ENCODE measurements around the gene MINDY4B. TPM values are rescaled to one million over a fixed set of nuclear protein-coding genes. Genes with fewer than 3 reads are reported as not detected.

Gene MINDY4B
- total and polyA plus RNA-seq, 2 of the 8 experiments (the other 6 are each of a cell fraction or from before 2014, with no cell fraction given): not detected

DNA sequence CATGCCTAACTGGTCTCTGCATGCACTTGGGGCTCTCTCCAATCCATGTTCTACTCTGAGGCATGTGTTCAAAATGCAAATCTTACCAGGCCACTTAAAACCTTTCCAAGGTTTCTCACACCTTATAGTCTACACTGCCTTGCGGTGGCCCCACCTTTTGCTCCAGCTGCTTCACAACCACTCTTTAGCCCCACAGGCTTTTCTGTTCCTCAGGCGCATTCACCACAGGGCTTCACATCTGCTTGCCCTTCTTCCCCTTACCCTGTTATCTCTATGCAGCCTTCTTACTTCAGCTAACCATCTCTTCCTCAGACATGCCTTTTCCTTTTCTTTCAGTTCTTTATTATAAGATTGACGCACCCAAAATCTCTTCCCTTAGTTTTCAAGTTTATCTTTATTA, 37.8 kb downstream of the MINDY4B start:
- Histone ChIP-seq H3K9me3 (ENCODE audit: insufficient read depth in 2 of 2, low read depth in 1 of 2, low read length in 1 of 2) (no peaks in the 10 kb centered on the region), H3K56ac (replicated peaks; ENCODE audit: insufficient read length, low read depth, low read length) (no peak overlapping the region), H3K14ac (ENCODE audit: insufficient read length) (no peak overlapping the region), H4K91ac (replicated peaks; ENCODE audit: insufficient read length, low read length) (no peak overlapping the region), H2AK5ac (ENCODE audit: low read depth, low read length) (no peak overlapping the region), H3K9ac (replicated peaks in 1 of 4; ENCODE audit: extremely low read depth in 1 of 4, low read depth in 3 of 4, low read length in 3 of 4) (no peak overlapping the region), H2BK20ac (ENCODE audit: low read length) (no peak overlapping the region), H3K27ac (ENCODE audit: low read depth, low read length) (no peak overlapping the region), H3K79me1 (ENCODE audit: low read depth, low read length) (no peaks in the 10 kb centered on the region), H2BK15ac (ENCODE audit: low read length) (no peak overlapping the region), H3K4me3 (ENCODE audit: extremely low read depth in 1 of 4, insufficient read depth in 2 of 4, low read depth in 3 of 4, low read length in 4 of 4) (no peak overlapping the region), H4K8ac (ENCODE audit: extremely low read depth, insufficient read depth, low read length) (no peak overlapping the region), H4K5ac (ENCODE audit: insufficient read length, low read depth, low read length) (no peak overlapping the region), H3K18ac (ENCODE audit: extremely low read depth, low read length) (no peak overlapping the region), H3K23me2 (ENCODE audit: low read depth, low read length) (no peaks in the 10 kb centered on the region), H3K23ac (ENCODE audit: insufficient read length) (no peak overlapping the region), H2BK120ac (replicated peaks; ENCODE audit: low read depth, low read length) (no peak overlapping the region), H3K4ac (replicated peaks; ENCODE audit: insufficient read length, low read depth, low read length) (no peak overlapping the region), H3K79me2 (ENCODE audit: control insufficient read depth in 1 of 2, insufficient read depth in 2 of 2, low read length in 2 of 2) (no peaks in the 10 kb centered on the region), H3K36me3 (ENCODE audit: control insufficient read depth in 2 of 4, insufficient read depth in 4 of 4, low read length in 3 of 4) (no peaks in the 10 kb centered on the region), H2BK12ac (ENCODE audit: low read depth, low read length) (no peak overlapping the region), H3K27me3 (replicated peaks in 1 of 4; ENCODE audit: control insufficient read depth in 3 of 4, extremely low read depth in 1 of 4, insufficient read depth in 3 of 4, low read length in 3 of 4) (no peaks in the 10 kb centered on the region), H2AFZ (ENCODE audit: low read length) (no peak overlapping the region), H3K4me2 (ENCODE audit: insufficient read depth in 1 of 2, low read depth in 2 of 2, low read length in 2 of 2) (no peak overlapping the region), H2BK5ac (ENCODE audit: low read depth, low read length) (no peak overlapping the region), H3K4me1 (replicated peaks in 1 of 4; ENCODE audit: control insufficient read depth in 3 of 4, insufficient read depth in 4 of 4, low read length in 3 of 4) (no peaks in the 10 kb centered on the region), H4K20me1 (replicated peaks in 1 of 2; ENCODE audit: control insufficient read depth in 1 of 2, insufficient read depth in 2 of 2, low read length in 2 of 2) (no peaks in the 10 kb centered on the region)
- CTCF ChIA-PET (ENCODE audit: partially characterized antibody): interaction anchor here (0.8 to 2.6 kb wide), 3 partner anchors 80 to 103 kb away, joined by 3 to 19 read pairs (median 3); no protein-coding TSS in a partner anchor
- POLR2A ChIA-PET (ENCODE audit: partially characterized antibody): no interaction called here
- FAIRE-seq (no peak), DNase-seq (ENCODE audit: low read depth in 1 of 2, low spot score in 2 of 2) (no peak)
- WGBS, 2 experiments (ENCODE audit: extremely low coverage in 1 of 2, insufficient coverage in 1 of 2, insufficient read length in 1 of 2, insufficient replicate concordance in 2 of 2, low coverage in 1 of 2, low lambda C conversion rate in 2 of 2, missing lambda C conversion rate in 1 of 2): 86% methylated on average over 3 of the region's 3 CpGs; no CpG with 5 or more reads in 1 of the 2 experiments
- TF ChIP-seq MAFK (IDR thresholded peaks at IDR 0.05; ENCODE audit: low read depth, low read length) (no peak), EZH2 (IDR thresholded peaks at IDR 0.05; ENCODE audit: low read depth, low read length, severe bottlenecking) (no peak), GABPA (IDR thresholded peaks at IDR 0.05; ENCODE audit: borderline replicate concordance, insufficient read depth, low read length) (no peak), BRCA1 (IDR thresholded peaks at IDR 0.05; ENCODE audit: low read depth, low read length) (no peak), JUND (IDR thresholded peaks at IDR 0.05; ENCODE audit: low read length) (no peak), BACH1 (IDR thresholded peaks at IDR 0.05; ENCODE audit: low read length) (no peak), TCF12 (IDR thresholded peaks at IDR 0.05; ENCODE audit: low read depth, low read length) (no peak), KDM1A (IDR thresholded peaks at IDR 0.05; ENCODE audit: borderline replicate concordance, low read length) (no peak), KDM5A (IDR thresholded peaks at IDR 0.05; ENCODE audit: low read length) (no peak), SIX5 (IDR thresholded peaks at IDR 0.05; ENCODE audit: low read depth, low read length) (no peak), RBBP5 (IDR thresholded peaks at IDR 0.05; ENCODE audit: borderline replicate concordance, low read depth, low read length) (no peak)
- TF ChIP-seq, protein P1, sequence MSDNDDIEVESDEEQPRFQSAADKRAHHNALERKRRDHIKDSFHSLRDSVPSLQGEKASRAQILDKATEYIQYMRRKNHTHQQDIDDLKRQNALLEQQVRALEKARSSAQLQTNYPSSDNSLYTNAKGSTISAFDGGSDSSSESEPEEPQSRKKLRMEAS (IDR thresholded peaks at IDR 0.05): no peak
- TF ChIP-seq, protein P2, sequence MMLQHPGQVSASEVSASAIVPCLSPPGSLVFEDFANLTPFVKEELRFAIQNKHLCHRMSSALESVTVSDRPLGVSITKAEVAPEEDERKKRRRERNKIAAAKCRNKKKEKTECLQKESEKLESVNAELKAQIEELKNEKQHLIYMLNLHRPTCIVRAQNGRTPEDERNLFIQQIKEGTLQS (IDR thresholded peaks at IDR 0.05; ENCODE audit: insufficient read depth, low read depth, low read length): no peak
- TF ChIP-seq, protein P3, sequence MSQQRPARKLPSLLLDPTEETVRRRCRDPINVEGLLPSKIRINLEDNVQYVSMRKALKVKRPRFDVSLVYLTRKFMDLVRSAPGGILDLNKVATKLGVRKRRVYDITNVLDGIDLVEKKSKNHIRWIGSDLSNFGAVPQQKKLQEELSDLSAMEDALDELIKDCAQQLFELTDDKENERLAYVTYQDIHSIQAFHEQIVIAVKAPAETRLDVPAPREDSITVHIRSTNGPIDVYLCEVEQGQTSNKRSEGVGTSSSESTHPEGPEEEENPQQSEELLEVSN (IDR thresholded peaks at IDR 0.05): no peak

Measured in H1 (cell line).